Loucy (cell line): ENCODE data around the gene MBNL3.

Experiments
- CTCF ChIP-seq: fragments of 200-600 bp; sonication (generic); conservative IDR thresholded peaks from 2 replicates; pipeline ENCODE4 v1.5.1; 2014; ENCODE audit warnings: mild to moderate bottlenecking, antibody characterized with exemption, low read length
- EZH2phosphoT487 ChIP-seq: fragments of 200-600 bp; IDR thresholded peaks from 2 replicates; pipeline ENCODE4 v1.6.1; 2018; ENCODE audit warnings: antibody characterized with exemption, mild to moderate bottlenecking, moderate library complexity, borderline replicate concordance

- no peak for TF ChIP-seq CTCF
- TF ChIP-seq EZH2phosphoT487 = no peak
Observed at GRCh38 chrX:132331532-132331931, 157.3 kb downstream of the MBNL3 start.
